SHP77 (cell line): Measurements from ENCODE around the gene PGM1.

Experiments
- DNase-seq, 2 experiments: peaks; one replicate each; lab custom pipeline; 2025; lab: John Stamatoyannopoulos, UW

PGM1 gene

DNA sequence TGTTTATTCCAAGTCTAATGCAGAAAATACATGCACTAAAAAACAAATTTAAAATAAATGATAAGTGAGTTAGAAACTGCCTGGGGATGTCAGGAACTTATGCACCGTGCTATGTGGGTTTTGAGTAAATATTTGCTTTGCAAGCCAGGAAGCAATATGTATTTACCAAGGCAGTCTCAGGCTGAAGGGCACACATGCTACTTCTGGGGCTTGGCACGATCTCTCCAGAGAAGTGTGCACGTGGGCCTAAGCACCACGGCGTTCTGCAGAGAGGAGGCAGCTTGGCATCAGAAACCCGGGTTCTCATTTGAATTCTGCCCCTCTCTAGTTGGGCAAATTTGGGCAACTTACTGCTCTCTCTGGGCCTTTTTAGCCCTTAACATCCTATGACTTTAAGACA is 108.0 kb downstream of the PGM1 start:
- DNase-seq: peak; percentile 62 to 72

- peak in 1 of 2 experiments; percentile 15 for DNase-seq
These were observed 110.5 kb downstream of the PGM1 start for GRCh38 chr1:63703701-63704107.

GRCh38 chr1:63704443-63704842 is 111.2 kb downstream of the PGM1 start:
- no peak for DNase-seq

GRCh38 chr1:63705078-63705477 is 111.9 kb downstream of the PGM1 start:
- no peak for DNase-seq

DNA sequence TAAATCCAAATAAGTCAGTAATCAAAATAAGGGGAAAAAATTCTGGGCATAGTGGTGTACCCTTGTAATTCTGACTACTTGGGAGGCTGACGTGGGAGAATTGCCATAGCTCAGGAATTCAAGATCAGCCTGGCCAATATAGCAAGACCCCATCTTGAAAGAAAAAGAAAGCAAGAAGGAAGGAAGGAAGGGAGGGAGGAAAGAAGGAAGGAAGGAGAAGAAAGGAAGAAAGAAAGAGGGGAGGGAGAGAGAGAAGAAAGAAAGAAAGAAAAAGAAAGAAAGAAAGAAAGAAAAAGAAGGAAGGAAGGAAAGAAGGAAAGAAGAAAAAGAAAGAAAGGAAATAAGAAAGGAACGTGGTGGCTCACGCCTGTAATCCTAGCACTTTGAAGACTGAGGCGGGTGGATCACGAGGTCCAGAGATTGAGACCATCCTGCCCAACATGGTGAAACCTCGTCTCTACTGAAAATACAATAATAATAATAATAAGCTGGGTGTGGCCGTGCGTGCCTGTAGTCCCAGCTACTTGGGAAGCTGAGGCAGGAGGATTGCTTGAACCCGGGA is 116.1 kb downstream of the PGM1 start:
- DNase-seq: no peak
